H1 (cell line): ENCODE data around the gene SAFB. TPM values are rescaled to one million over a fixed set of nuclear protein-coding genes. Genes with fewer than 3 reads are reported as not detected.
A peak's percentile ranks its signal among the peaks of the same experiment; 100 is the strongest.

Source experiments
- CTCF ChIA-PET: fragments of 300-600 bp; sonication (Branson Sonifier 250); formaldehyde crosslinking; loops from one replicate; lab custom pipeline; 2021; ENCODE audit not compliant: partially characterized antibody; lab: Charles Lee
- POLR2A ChIA-PET: fragments of 300-600 bp; sonication (Branson Sonifier 250); formaldehyde crosslinking; loops from one replicate; lab custom pipeline; 2021; ENCODE audit warnings: inconsistent platforms; ENCODE audit not compliant: partially characterized antibody; lab: Charles Lee
- DNase-seq, 2 experiments: peaks; one replicate each; pipeline versions ENCODE4 v3.0.0 to v3.0.0-alpha.2; 2010 to 2022; ENCODE audit warnings: low spot score in 2 of 2, low read depth in 1 of 2, mixed read lengths in 1 of 2
- FAIRE-seq: peaks from 2 replicates; lab custom pipeline; 2011; peaks lifted over from hg19 to GRCh38; lab: Jason Lieb, UNC
- H2AFZ ChIP-seq: 2 replicates; pipeline ENCODE4 v1.8.1; 2012; ENCODE audit warnings: low read length, inconsistent platforms
- H2AK5ac ChIP-seq: 2 replicates; pipeline ENCODE4 v1.6.1; 2013; ENCODE audit warnings: low read depth, low read length
- H2BK120ac ChIP-seq: replicated peaks from 2 replicates; pipeline ENCODE3; 2013; ENCODE audit warnings: low read depth, low read length, inconsistent platforms
- H2BK12ac ChIP-seq: 2 replicates; pipeline ENCODE4 v1.6.1; 2013; ENCODE audit warnings: low read depth, low read length
- H2BK15ac ChIP-seq: 2 replicates; pipeline ENCODE4 v1.6.1; 2013; ENCODE audit warnings: low read length
- H2BK20ac ChIP-seq: 2 replicates; pipeline ENCODE4 v1.6.1; 2013; ENCODE audit warnings: low read length
- H2BK5ac ChIP-seq: 2 replicates; pipeline ENCODE4 v1.6.1; 2013; ENCODE audit warnings: low read depth, low read length
- H3K14ac ChIP-seq: 2 replicates; pipeline ENCODE4 v1.6.1; 2013; ENCODE audit warnings: inconsistent platforms; ENCODE audit not compliant: insufficient read length
- H3K18ac ChIP-seq: 2 replicates; pipeline ENCODE4 v1.6.1; 2013; ENCODE audit warnings: low read length; ENCODE audit errors: extremely low read depth
- H3K23ac ChIP-seq: 2 replicates; pipeline ENCODE4 v1.6.1; 2013; ENCODE audit warnings: inconsistent platforms; ENCODE audit not compliant: insufficient read length
- H3K23me2 ChIP-seq: 2 replicates; pipeline ENCODE4 v1.6.1; 2013; ENCODE audit warnings: low read depth, low read length
- H3K27ac ChIP-seq: 2 replicates; pipeline ENCODE4 v1.6.1; 2011; ENCODE audit warnings: low read depth, low read length, inconsistent platforms
- H3K27me3 ChIP-seq, 4 experiments: replicated peaks in 1 of 4; 1 replicate in 1 of 4; 2 replicates in 3 of 4; pipeline versions ENCODE4 v1.6.1 to v1.8.1; 2011 to 2013; ENCODE audit warnings: low read length in 3 of 4, mild to moderate bottlenecking in 3 of 4, inconsistent platforms in 2 of 4, mixed read lengths in 2 of 4, moderate library complexity in 1 of 4; ENCODE audit not compliant: control insufficient read depth in 3 of 4, insufficient read depth in 3 of 4; ENCODE audit errors: extremely low read depth in 1 of 4
- H3K36me3 ChIP-seq, 4 experiments: 2 replicates each; pipeline versions ENCODE4 v1.6.1 to v1.8.1; 2011 to 2013; ENCODE audit warnings: mild to moderate bottlenecking in 4 of 4, low read length in 3 of 4, moderate library complexity in 2 of 4, control low read depth in 1 of 4, inconsistent platforms in 1 of 4; ENCODE audit not compliant: insufficient read depth in 4 of 4, control insufficient read depth in 2 of 4
- H3K4ac ChIP-seq: replicated peaks from 2 replicates; pipeline ENCODE3; 2013; ENCODE audit warnings: low read length, low read depth, mixed read lengths, inconsistent platforms; ENCODE audit not compliant: insufficient read length
- H3K4me1 ChIP-seq, 4 experiments: replicated peaks in 1 of 4; 1 replicate in 1 of 4; 2 replicates in 3 of 4; pipeline versions ENCODE4 v1.6.1 to v1.8.1; 2011 to 2013; ENCODE audit warnings: low read length in 3 of 4, inconsistent platforms in 2 of 4, mixed read lengths in 1 of 4; ENCODE audit not compliant: insufficient read depth in 4 of 4, control insufficient read depth in 3 of 4
- H3K4me2 ChIP-seq, 2 experiments: 2 replicates each; pipeline versions ENCODE4 v1.6.1 to v1.8.1; 2011 to 2013; ENCODE audit warnings: low read depth in 2 of 2, low read length in 2 of 2, control low read depth in 1 of 2, inconsistent platforms in 1 of 2, mild to moderate bottlenecking in 1 of 2; ENCODE audit not compliant: insufficient read depth in 1 of 2
- H3K4me3 ChIP-seq, 4 experiments: fragments of 200-600, 300-600 bp in 1 of 4; sonication (generic), shearing (Covaris generic), sonication (Bioruptor Twin) in 1 of 4; 2 replicates each; pipeline versions ENCODE4 v1.5.1 to v1.8.1; 2011 to 2016; ENCODE audit warnings: low read length in 4 of 4, low read depth in 3 of 4, control low read depth in 2 of 4, inconsistent platforms in 2 of 4, mild to moderate bottlenecking in 2 of 4, mixed read lengths in 1 of 4, moderate library complexity in 1 of 4; ENCODE audit not compliant: insufficient read depth in 2 of 4; ENCODE audit errors: extremely low read depth in 1 of 4
- H3K56ac ChIP-seq: replicated peaks from 2 replicates; pipeline ENCODE3; 2013; ENCODE audit warnings: low read depth, mild to moderate bottlenecking, mixed read lengths, low read length, inconsistent platforms; ENCODE audit not compliant: insufficient read length
- H3K79me1 ChIP-seq: 2 replicates; pipeline ENCODE4 v1.6.1; 2013; ENCODE audit warnings: low read depth, low read length, control low read depth
- H3K79me2 ChIP-seq, 2 experiments: 2 replicates each; pipeline versions ENCODE4 v1.6.1 to v1.8.1; 2012 to 2013; ENCODE audit warnings: low read length in 2 of 2, mild to moderate bottlenecking in 2 of 2, inconsistent platforms in 1 of 2; ENCODE audit not compliant: insufficient read depth in 2 of 2, control insufficient read depth in 1 of 2
- H3K9ac ChIP-seq, 4 experiments: replicated peaks in 1 of 4; 1 replicate in 1 of 4; 2 replicates in 3 of 4; pipeline versions ENCODE4 v1.6.1 to v1.8.1; 2011 to 2013; ENCODE audit warnings: low read depth in 3 of 4, low read length in 3 of 4, control low read depth in 2 of 4, mild to moderate bottlenecking in 2 of 4, moderate library complexity in 2 of 4, inconsistent platforms in 1 of 4; ENCODE audit errors: extremely low read depth in 1 of 4
- H3K9me3 ChIP-seq, 2 experiments: 2 replicates each; pipeline versions ENCODE4 v1.6.1 to v1.8.1; 2012 to 2013; ENCODE audit warnings: mild to moderate bottlenecking in 2 of 2, moderate library complexity in 2 of 2, control low read depth in 1 of 2, inconsistent platforms in 1 of 2, low read depth in 1 of 2, low read length in 1 of 2, mixed read lengths in 1 of 2; ENCODE audit not compliant: insufficient read depth in 2 of 2
- H4K20me1 ChIP-seq, 2 experiments: replicated peaks in 1 of 2; 2 replicates each; pipeline versions ENCODE3 to v1.8.1; 2011 to 2013; ENCODE audit warnings: inconsistent platforms in 2 of 2, low read length in 2 of 2, mild to moderate bottlenecking in 1 of 2; ENCODE audit not compliant: insufficient read depth in 2 of 2, control insufficient read depth in 1 of 2
- H4K5ac ChIP-seq: 2 replicates; pipeline ENCODE4 v1.6.1; 2013; ENCODE audit warnings: low read length, low read depth, mixed read lengths, inconsistent platforms; ENCODE audit not compliant: insufficient read length
- H4K8ac ChIP-seq: 2 replicates; pipeline ENCODE4 v1.8.0; 2013; ENCODE audit warnings: mild to moderate bottlenecking, moderate library complexity, low read length, inconsistent platforms; ENCODE audit not compliant: insufficient read depth; ENCODE audit errors: extremely low read depth
- H4K91ac ChIP-seq: replicated peaks from 2 replicates; pipeline ENCODE3; 2013; ENCODE audit warnings: low read length, mixed read lengths, inconsistent platforms; ENCODE audit not compliant: insufficient read length
- BCL11A ChIP-seq, 2 experiments: IDR thresholded peaks; one replicate each; pipeline ENCODE4 v1.6.1; 2011; ENCODE audit warnings: low read depth in 2 of 2, low read length in 2 of 2, mild to moderate bottlenecking in 2 of 2
- E2F6 ChIP-seq: IDR thresholded peaks from 2 replicates; pipeline ENCODE4 v1.6.1; 2012; ENCODE audit warnings: inconsistent platforms
- GABPA ChIP-seq: IDR thresholded peaks from 2 replicates; pipeline ENCODE4 v1.6.1; 2011; ENCODE audit warnings: mild to moderate bottlenecking, low read length, moderate library complexity, borderline replicate concordance; ENCODE audit not compliant: insufficient read depth
- PHF8 ChIP-seq: fragments of 200-600 bp; sonication (generic); conservative IDR thresholded peaks from 2 replicates; pipeline ENCODE4 v1.7.1; 2012; ENCODE audit warnings: low read depth, mild to moderate bottlenecking, inconsistent platforms, low read length, moderate library complexity
- RNF2 ChIP-seq: fragments of 200-900, 300-1000 bp; sonication (generic); IDR thresholded peaks from 2 replicates; pipeline ENCODE4 v1.7.1; 2016; ENCODE audit warnings: borderline replicate concordance, low read depth, mild to moderate bottlenecking, antibody characterized with exemption, low read length; ENCODE audit not compliant: poor library complexity, severe bottlenecking; ENCODE audit errors: missing control alignments
- SP1 ChIP-seq: IDR thresholded peaks from 2 replicates; pipeline ENCODE4 v1.6.1; 2011; ENCODE audit warnings: low read depth, low read length
- SP2 ChIP-seq: IDR thresholded peaks from 2 replicates; pipeline ENCODE4 v1.6.1; 2012; ENCODE audit warnings: mild to moderate bottlenecking, low read length, inconsistent platforms
- TEAD4 ChIP-seq: IDR thresholded peaks from 2 replicates; pipeline ENCODE4 v1.6.1; 2012; ENCODE audit warnings: low read depth, low read length, inconsistent platforms, mixed read lengths
- WGBS, 2 experiments: shearing (Covaris generic) in 1 of 2; methylation state at CpG; one replicate each; pipeline versions ENCODE4 v1.1.6 to v1.1.7; 2013 to 2015; ENCODE audit warnings: low lambda C conversion rate in 2 of 2, mixed read lengths in 2 of 2, inconsistent platforms in 1 of 2, low coverage in 1 of 2, missing lambda C conversion rate in 1 of 2; ENCODE audit not compliant: insufficient replicate concordance in 2 of 2, insufficient coverage in 1 of 2, insufficient read length in 1 of 2; ENCODE audit errors: extremely low coverage in 1 of 2, missing lambda C conversion rate in 1 of 2; 5-methylcytosine and 5-hydroxymethylcytosine counted together
- polyA plus RNA-seq, 7 experiments: library from polyadenylated mRNA; depleted of rRNA in 3 of 7; stranded (reverse) in 5 of 7; unstranded in 2 of 7; fragments of >200 nt in 5 of 7; fragments of 200-250 nt in 2 of 7; gene quantifications; 1 replicate in 5 of 7; 2 replicates in 1 of 7; 4 replicates in 1 of 7; pipeline versions ENCODE4 v1.2.1 to v1.2.3, GENCODE V29; 2011 to 2013; ENCODE audit warnings: missing spikeins in 2 of 7, mixed read lengths in 2 of 7
- total RNA-seq: library from RNA; stranded (reverse); fragmentation: NEBNext Ultra II Directional; extraction: Animal tissue kit (Norgen Biotek cat#: 25700); gene quantifications from 2 replicates; pipeline ENCODE4 v1.2.1, GENCODE V29; 2021

Gene SAFB
- total and polyA plus RNA-seq, 2 of the 8 experiments (the other 6 are each of a cell fraction or from before 2014, with no cell fraction given), result 27.0 to 110 TPM

GRCh38 chr19:5627395-5627904, 4.6 kb downstream of the SAFB start:
- Histone ChIP-seq H3K4me3 (no peak overlapping the region), H3K27me3 (no peaks in the 10 kb centered on the region), H2BK20ac (no peak overlapping the region), H3K4me2 (no peak overlapping the region), H3K9me3 (no peaks in the 10 kb centered on the region), H3K79me2 (peaks cover 59 to 94% of the 10 kb centered on the region in 2 experiments), H2BK12ac (no peak overlapping the region), H3K4ac (no peak overlapping the region), H4K91ac (no peak overlapping the region), H2BK120ac (no peak overlapping the region), H3K36me3 (peaks cover 13 to 50% (median 34%) of the 10 kb centered on the region in 4 experiments; a peak in 7 of 8 replicates), H2BK5ac (no peak overlapping the region), H3K27ac (no peak overlapping the region), H4K20me1 (peaks cover 29 to 35% of the 10 kb centered on the region in 2 experiments), H2AFZ (no peak overlapping the region), H3K14ac (no peak overlapping the region), H3K9ac (peak overlapping the region in 1 of 4 experiments; percentile 8; a peak in 1 of 7 replicates), H3K79me1 (peaks cover 14% of the 10 kb centered on the region), H2BK15ac (no peak overlapping the region), H3K23ac (no peak overlapping the region), H2AK5ac (no peak overlapping the region), H3K18ac (no peak overlapping the region), H3K23me2 (peaks cover 4% of the 10 kb centered on the region; the same call in 1 of the 2 replicates), H4K5ac (no peak overlapping the region), H4K8ac (no peak overlapping the region), H3K4me1 (peaks cover 0 to 7% (median 3%) of the 10 kb centered on the region in 4 experiments; a peak in 3 of 7 replicates), H3K56ac (no peak overlapping the region)
- DNase-seq (no peak), FAIRE-seq (no peak)
- TF ChIP-seq PHF8, result no peak
- TF ChIP-seq SP2, result no peak
- TF ChIP-seq SP1, result no peak
- no peak for TF ChIP-seq RNF2
- no peak for TF ChIP-seq E2F6
- no peak for TF ChIP-seq TEAD4
- TF ChIP-seq BCL11A (IDR thresholded peaks at IDR 0.05; ENCODE audit: low read depth in 2 of 2, low read length in 2 of 2), result no peak
- TF ChIP-seq GABPA, result no peak
- ChIA-PET CTCF (interaction anchor here (0.6 to 1.7 kb wide), 2 partner anchors 38 to 49 kb away, joined by 3 read pairs; no protein-coding TSS in a partner anchor), POLR2A (interaction anchor here (0.7 to 1.3 kb wide), 9 partner anchors 12 to 1347 kb away, joined by 3 to 4 read pairs (median 3); no protein-coding TSS in a partner anchor)
- WGBS, 2 experiments, result 93% methylated on average over 6 of the region's 6 CpGs; no CpG with 5 or more reads in 1 of the 2 experiments
